Activated CD8-positive, alpha-beta memory T cell treated with anti-CD3 and anti-CD28 coated beads, Interleukin-2, amount 50 U/mL, for 1 hour (primary cell): ENCODE data around the gene GRID2.
"Not testable (repeated sequence)": the region's sequence is repeated elsewhere in the genome, so short reads cannot be mapped to it uniquely, and the experiment has no call there.

Experiments
- DNase-seq: peaks from one replicate; pipeline ENCODE4 v3.0.0-alpha.2; 2020; ENCODE audit errors: extremely low read depth

The GRID2 gene

GRCh38 chr4:92438722-92439121, 135.0 kb downstream of the GRID2 start:
- DNase-seq = not testable (repeated sequence)

- not testable (repeated sequence) for DNase-seq
These were observed 138.4 kb downstream of the GRID2 start for GRCh38 chr4:92442131-92442530.

- not testable (repeated sequence) for DNase-seq
These were observed 140.5 kb downstream of the GRID2 start for GRCh38 chr4:92444143-92444843.

GRCh38 chr4:92445127-92445526, 141.4 kb downstream of the GRID2 start:
- no peak for DNase-seq

GRCh38 chr4:92447255-92447905, 143.6 kb downstream of the GRID2 start:
- no peak for DNase-seq

GRCh38 chr4:92448176-92448575, 144.4 kb downstream of the GRID2 start:
- not testable (repeated sequence) for DNase-seq

- DNase-seq = no peak
These were observed 146.9 kb downstream of the GRID2 start for GRCh38 chr4:92450694-92451093.

GRCh38 chr4:92451782-92452181, 148.0 kb downstream of the GRID2 start:
- DNase-seq = no peak

GRCh38 chr4:92452383-92452782, 148.6 kb downstream of the GRID2 start:
- not testable (repeated sequence) for DNase-seq

GRCh38 chr4:92455329-92455839, 151.6 kb downstream of the GRID2 start:
- no peak for DNase-seq

GRCh38 chr4:92455951-92456350, 152.2 kb downstream of the GRID2 start:
- DNase-seq = no peak

GRCh38 chr4:92461732-92462131, 158.0 kb downstream of the GRID2 start:
- no peak for DNase-seq

- DNase-seq = no peak
These were observed 173.5 kb downstream of the GRID2 start for GRCh38 chr4:92477298-92477697.

- DNase-seq = no peak
These were observed 179.6 kb downstream of the GRID2 start for GRCh38 chr4:92483341-92483740.

GRCh38 chr4:92488496-92488895, 184.7 kb downstream of the GRID2 start:
- no peak for DNase-seq

- no peak for DNase-seq
These were observed 193.4 kb downstream of the GRID2 start for GRCh38 chr4:92497141-92497540.

GRCh38 chr4:92501456-92501855, 197.7 kb downstream of the GRID2 start:
- no peak for DNase-seq

- DNase-seq = no peak
These were observed 203.2 kb downstream of the GRID2 start for GRCh38 chr4:92506933-92507332.

- no peak for DNase-seq
These were observed 210.9 kb downstream of the GRID2 start for GRCh38 chr4:92514627-92515026.

- DNase-seq = no peak
These were observed 212.7 kb downstream of the GRID2 start for GRCh38 chr4:92516450-92516849.

GRCh38 chr4:92519727-92520126, 216.0 kb downstream of the GRID2 start:
- no peak for DNase-seq

GRCh38 chr4:92520563-92520962, 216.8 kb downstream of the GRID2 start:
- DNase-seq = no peak

- no peak for DNase-seq
These were observed 218.2 kb downstream of the GRID2 start for GRCh38 chr4:92521941-92522340.
